A549 treated with ZK216348 at 1 μM for 4 hours (cell line): ENCODE results near the gene RBBP9. TPM values are rescaled to one million over a fixed set of nuclear protein-coding genes. Genes with fewer than 3 reads are reported as not detected.

Experiments used
- total RNA-seq: library from RNA; stranded (reverse); fragments of 200-300 nt; extraction: Qiagen RNA extraction; gene quantifications from 5 replicates; pipeline ENCODE4 v1.2.3, GENCODE V29; 2022; ENCODE audit warnings: low read depth

Gene RBBP9
- 10.4 to 16.3 TPM (median 16.0 TPM) in 5 replicates for total RNA-seq

GRCh38 chr20:18496740-18497592, at the start of gene RBBP9:
Gene RBBP9 (minus strand): TSS chr20:18497225. CDS start chr20:18497167, 58 bp downstream.

GRCh38 chr20:18507218-18508191, 10.5 kb upstream of the RBBP9 start, which contains the start of gene SEC23B:
Gene SEC23B (plus strand): TSS chr20:18507940. CDS start chr20:18510836, 2,896 bp downstream.

DNA sequence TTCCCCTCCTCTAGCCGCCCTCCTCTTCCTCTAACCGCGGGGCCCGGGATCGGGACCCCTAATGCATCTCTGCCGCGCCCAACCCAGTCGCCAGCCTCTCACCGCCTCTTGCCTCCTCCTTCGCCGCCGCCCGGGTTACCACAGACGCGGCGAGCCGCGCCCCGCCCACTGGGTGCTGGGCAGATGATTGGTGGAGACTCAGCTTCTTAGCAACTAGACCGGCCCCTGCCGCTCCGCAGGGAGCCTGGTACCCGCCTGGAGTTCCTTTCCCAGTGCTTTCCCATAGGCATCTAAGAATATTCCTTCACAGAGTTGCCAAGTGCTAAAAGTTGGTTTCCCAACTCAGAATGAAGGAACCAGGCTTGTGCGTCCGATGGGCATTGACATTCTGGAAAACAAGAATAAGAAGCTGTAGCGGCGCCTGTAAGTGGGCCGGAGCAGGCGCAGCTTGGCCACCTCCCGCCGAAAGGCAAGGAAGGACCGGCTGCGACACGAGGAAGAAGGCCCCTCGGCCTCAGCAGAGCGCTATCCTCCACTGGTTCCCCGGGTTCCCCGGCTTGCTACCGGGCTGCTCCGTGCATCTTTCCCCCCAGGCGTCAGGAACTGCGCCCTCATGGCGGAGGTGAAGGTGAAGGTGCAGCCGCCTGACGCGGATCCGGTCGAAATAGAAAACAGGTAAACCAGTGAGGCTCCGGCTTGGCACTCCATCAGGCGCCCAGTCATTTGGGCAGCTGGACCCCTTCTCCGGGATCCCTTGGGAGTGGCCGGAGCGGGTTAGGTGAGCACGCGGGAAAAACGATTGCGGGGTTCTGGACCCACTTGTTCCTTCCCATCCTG, 29.9 kb downstream of the RBBP9 start, which contains the start of the genes DZANK1 and POLR3F:
DZANK1 (minus strand) TSS at position 137 of the 837 bp plus-strand sequence. CDS start 1,672 bp downstream, outside the sequence.
POLR3F (plus strand) TSS at position 497 of the 837 bp plus-strand sequence; CDS start at position 614, 117 bp downstream.

Other genes with a start within 250 kb of the RBBP9 start
- 9.7 to 12.0 TPM (median 10.9 TPM) in 5 replicates for gene ZNF133, start 208.7 kb downstream of the RBBP9 start, total RNA-seq
- 2.6 to 3.2 TPM (median 2.8 TPM) in 5 replicates for gene DZANK1, start 30.2 kb downstream of the RBBP9 start, total RNA-seq
- gene POLR3F, start 29.8 kb downstream of the RBBP9 start, total RNA-seq: 13.8 to 29.0 TPM (median 14.7 TPM) in 5 replicates
- gene SEC23B, start 10.7 kb upstream of the RBBP9 start, total RNA-seq: 50.8 to 60.0 TPM (median 58.1 TPM) in 5 replicates
- gene SMIM26, start 70.2 kb upstream of the RBBP9 start, total RNA-seq: 124 to 159 TPM (median 134 TPM) in 5 replicates
- 75.3 to 82.0 TPM (median 80.5 TPM) in 5 replicates for gene DTD1, start 90.8 kb upstream of the RBBP9 start, total RNA-seq